Left ventricle myocardium inferior (tissue), 1 donor: ENCODE data around the gene MED15. TPM values are rescaled to one million over a fixed set of nuclear protein-coding genes. Genes with fewer than 3 reads are reported as not detected.

ENCODE experiments used
- DNase-seq: peaks from one replicate; pipeline ENCODE4 v3.0.0-alpha.2; 2020
- H3K27ac ChIP-seq: fragments of 200-600 bp; replicated peaks from 2 replicates; pipeline ENCODE4 v1.8.0; 2021
- H3K27me3 ChIP-seq: fragments of 200-600 bp; 2 replicates; pipeline ENCODE4 v1.8.0; 2021; ENCODE audit warnings: low read depth
- H3K36me3 ChIP-seq: fragments of 200-600 bp; 2 replicates; pipeline ENCODE4 v1.8.0; 2021
- H3K4me1 ChIP-seq: fragments of 200-600 bp; 2 replicates; pipeline ENCODE4 v1.8.0; 2021
- H3K4me3 ChIP-seq: fragments of 200-600 bp; 2 replicates; pipeline ENCODE4 v1.8.0; 2021; ENCODE audit warnings: mild to moderate bottlenecking, moderate library complexity
- H3K9me3 ChIP-seq: fragments of 200-600 bp; replicated peaks from 2 replicates; pipeline ENCODE4 v1.8.0; 2021
- CTCF ChIP-seq: fragments of 200-600 bp; IDR thresholded peaks from 2 replicates; pipeline ENCODE4 v1.8.0; 2021; ENCODE audit warnings: antibody characterized with exemption, mild to moderate bottlenecking, borderline replicate concordance
- intact Hi-C: fragments of 100-400 bp; cut with micrococcal nuclease; formaldehyde crosslinking; loops from one replicate; pipeline ENCODE4 v1.11.0; 2022
- total RNA-seq: library from RNA; stranded (reverse); fragmentation: NEBNext Ultra II Directional; extraction: Animal tissue kit (Norgen Biotek cat#: 25700); gene quantifications from one replicate; pipeline ENCODE4 v1.2.1, GENCODE V29; 2021
- donor health status: DM: no; HTN: yes; CAD: no; lungs with severe emphysema.

The MED15 gene
- total RNA-seq, 1 donor from 2014 or later: 40.3 TPM

GRCh38 chr22:20519558-20519957 lies 12.1 kb downstream of the MED15 start:
- Histone ChIP-seq H3K9me3 (no peaks in the 10 kb centered on the region), H3K27ac (no peak overlapping the region), H3K27me3 (no peaks in the 10 kb centered on the region), H3K4me1 (peaks cover 87% of the 10 kb centered on the region), H3K4me3 (no peak overlapping the region), H3K36me3 (peaks cover 17% of the 10 kb centered on the region)
- no peak for DNase-seq
- TF ChIP-seq CTCF: no peak
- intact Hi-C loops: no loop called here

GRCh38 chr22:20520093-20520511 lies 12.7 kb downstream of the MED15 start:
- no peak for DNase-seq
- no peaks in the 10 kb centered on the region for H3K9me3 ChIP-seq
- no peak for TF ChIP-seq CTCF
- H3K27me3 ChIP-seq: no peaks in the 10 kb centered on the region
- H3K27ac ChIP-seq: no peak overlapping the region
- intact Hi-C loops: no loop called here
- peaks cover 87% of the 10 kb centered on the region for H3K4me1 ChIP-seq
- H3K36me3 ChIP-seq: peaks cover 17% of the 10 kb centered on the region
- H3K4me3 ChIP-seq: no peak overlapping the region

GRCh38 chr22:20522134-20523004 lies 15.0 kb downstream of the MED15 start:
- Histone ChIP-seq H3K27ac (no peak overlapping the region), H3K4me3 (no peak overlapping the region), H3K36me3 (peaks cover 17% of the 10 kb centered on the region), H3K27me3 (no peaks in the 10 kb centered on the region), H3K9me3 (no peaks in the 10 kb centered on the region), H3K4me1 (peaks cover 87% of the 10 kb centered on the region)
- TF ChIP-seq CTCF: no peak
- DNase-seq: no peak
- intact Hi-C loops: no loop called here

- DNase-seq: no peak
- Histone ChIP-seq H3K27me3 (no peaks in the 10 kb centered on the region), H3K36me3 (peaks cover 26% of the 10 kb centered on the region), H3K27ac (peak overlapping the region; percentile 43), H3K4me1 (peaks cover 80% of the 10 kb centered on the region), H3K4me3 (no peak overlapping the region), H3K9me3 (no peaks in the 10 kb centered on the region)
- no peak for TF ChIP-seq CTCF
- intact Hi-C loops: no loop called here
These were observed 15.9 kb downstream of the MED15 start for GRCh38 chr22:20523086-20523983.

- Histone ChIP-seq H3K4me3 (no peak overlapping the region), H3K27ac (peak overlapping the region; percentile 43), H3K27me3 (no peaks in the 10 kb centered on the region), H3K4me1 (peaks cover 73% of the 10 kb centered on the region), H3K36me3 (peaks cover 28% of the 10 kb centered on the region), H3K9me3 (no peaks in the 10 kb centered on the region)
- intact Hi-C loops: no loop called here
- no peak for DNase-seq
- no peak for TF ChIP-seq CTCF
These were observed 16.6 kb downstream of the MED15 start for GRCh38 chr22:20524004-20524481.
